ENCODE data around the gene SLC6A20. TPM values are rescaled to one million over a fixed set of nuclear protein-coding genes. Genes with fewer than 3 reads are reported as not detected.

SLC6A20 gene
- total RNA-seq, 1 donor from 2014 or later = not detected

DNA sequence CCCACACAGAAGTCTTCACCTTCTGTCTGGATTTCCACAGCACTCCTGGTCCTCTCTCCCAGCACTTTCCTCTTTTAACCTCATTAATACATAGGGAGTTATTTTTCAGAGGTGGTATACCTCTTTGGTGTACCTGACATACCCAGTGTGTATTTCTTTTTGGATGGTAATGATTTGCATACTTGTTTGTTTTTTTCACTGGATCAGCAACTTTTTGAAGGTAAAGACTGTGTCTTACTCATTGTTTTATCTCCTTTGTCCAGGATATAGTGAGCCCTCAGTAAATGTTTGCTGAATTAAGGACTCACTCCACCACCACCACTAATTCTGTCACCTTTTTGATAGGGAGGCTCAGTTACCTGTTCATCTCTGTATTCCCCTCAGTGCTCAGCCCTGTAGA is 55.1 kb downstream of the SLC6A20 start:
- Histone ChIP-seq H3K4me3 (no peak overlapping the region), H3K27me3 (ENCODE audit: low read depth) (no peaks in the 10 kb centered on the region), H3K4me1 (no peaks in the 10 kb centered on the region), H3K9me3 (replicated peaks) (no peaks in the 10 kb centered on the region), H3K36me3 (peaks cover 93% of the 10 kb centered on the region), H3K27ac (replicated peaks) (no peak overlapping the region)
- TF ChIP-seq, protein P1, sequence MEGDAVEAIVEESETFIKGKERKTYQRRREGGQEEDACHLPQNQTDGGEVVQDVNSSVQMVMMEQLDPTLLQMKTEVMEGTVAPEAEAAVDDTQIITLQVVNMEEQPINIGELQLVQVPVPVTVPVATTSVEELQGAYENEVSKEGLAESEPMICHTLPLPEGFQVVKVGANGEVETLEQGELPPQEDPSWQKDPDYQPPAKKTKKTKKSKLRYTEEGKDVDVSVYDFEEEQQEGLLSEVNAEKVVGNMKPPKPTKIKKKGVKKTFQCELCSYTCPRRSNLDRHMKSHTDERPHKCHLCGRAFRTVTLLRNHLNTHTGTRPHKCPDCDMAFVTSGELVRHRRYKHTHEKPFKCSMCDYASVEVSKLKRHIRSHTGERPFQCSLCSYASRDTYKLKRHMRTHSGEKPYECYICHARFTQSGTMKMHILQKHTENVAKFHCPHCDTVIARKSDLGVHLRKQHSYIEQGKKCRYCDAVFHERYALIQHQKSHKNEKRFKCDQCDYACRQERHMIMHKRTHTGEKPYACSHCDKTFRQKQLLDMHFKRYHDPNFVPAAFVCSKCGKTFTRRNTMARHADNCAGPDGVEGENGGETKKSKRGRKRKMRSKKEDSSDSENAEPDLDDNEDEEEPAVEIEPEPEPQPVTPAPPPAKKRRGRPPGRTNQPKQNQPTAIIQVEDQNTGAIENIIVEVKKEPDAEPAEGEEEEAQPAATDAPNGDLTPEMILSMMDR (IDR thresholded peaks at IDR 0.05; ENCODE audit: borderline replicate concordance) = no peak
- no peak for DNase-seq
- intact Hi-C loops (cut with micrococcal nuclease) = no loop called here

DNA sequence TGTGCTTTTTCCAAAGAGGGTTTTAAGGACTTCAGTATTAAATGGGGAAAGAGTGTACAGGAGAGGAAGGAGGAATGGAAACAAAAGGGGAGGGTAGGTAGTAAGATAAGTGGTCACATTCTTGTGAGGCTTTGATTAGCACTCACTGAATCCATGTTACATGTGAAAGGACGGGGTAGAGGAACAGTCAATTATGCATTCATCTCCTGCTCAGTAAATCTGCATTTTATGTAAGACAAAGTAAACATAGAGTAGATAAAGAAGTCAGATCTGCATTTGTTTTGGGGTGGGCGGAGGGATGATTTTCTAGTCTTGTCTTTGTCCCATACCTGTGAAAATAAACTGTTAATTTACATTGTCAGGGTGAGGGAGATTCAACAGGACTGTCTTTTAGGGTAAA is 56.3 kb downstream of the SLC6A20 start:
- H3K4me1 ChIP-seq = no peaks in the 10 kb centered on the region
- H3K4me3 ChIP-seq = no peak overlapping the region
- H3K9me3 ChIP-seq (replicated peaks) = no peaks in the 10 kb centered on the region
- H3K27me3 ChIP-seq (ENCODE audit: low read depth) = no peaks in the 10 kb centered on the region
- no peak overlapping the region for H3K27ac ChIP-seq (replicated peaks)
- H3K36me3 ChIP-seq = peaks cover 93% of the 10 kb centered on the region
- intact Hi-C loops (cut with micrococcal nuclease) = no loop called here
- TF ChIP-seq, protein P1 (IDR thresholded peaks at IDR 0.05; ENCODE audit: borderline replicate concordance) = no peak
- no peak for DNase-seq

DNA sequence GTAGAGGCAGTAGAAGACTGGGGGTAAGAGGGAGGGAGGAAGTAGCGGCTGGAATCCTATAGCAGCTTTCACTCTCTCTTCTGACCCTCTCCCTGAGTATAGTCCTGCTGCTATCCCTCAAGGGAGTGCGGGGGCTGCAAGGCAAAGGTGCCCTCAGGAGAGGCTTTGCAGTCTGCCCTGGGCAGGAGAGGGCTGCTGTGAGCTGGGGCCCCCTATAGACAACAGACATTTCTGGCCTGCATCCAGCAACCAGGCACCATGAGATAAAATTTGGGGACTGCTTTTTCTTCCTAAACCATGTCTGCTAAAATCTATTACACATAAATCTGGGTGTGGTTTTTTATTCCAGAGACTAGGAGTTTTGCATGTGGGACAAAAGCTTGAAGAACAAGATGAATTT is 59.1 kb downstream of the SLC6A20 start:
- Histone ChIP-seq H3K4me1 (no peaks in the 10 kb centered on the region), H3K27me3 (ENCODE audit: low read depth) (no peaks in the 10 kb centered on the region), H3K9me3 (replicated peaks) (no peaks in the 10 kb centered on the region), H3K36me3 (peaks cover 94% of the 10 kb centered on the region), H3K4me3 (no peak overlapping the region), H3K27ac (replicated peaks) (no peak overlapping the region)
- intact Hi-C loops (cut with micrococcal nuclease) = no loop called here
- TF ChIP-seq, protein P1 (IDR thresholded peaks at IDR 0.05; ENCODE audit: borderline replicate concordance) = no peak
- no peak for DNase-seq

DNA sequence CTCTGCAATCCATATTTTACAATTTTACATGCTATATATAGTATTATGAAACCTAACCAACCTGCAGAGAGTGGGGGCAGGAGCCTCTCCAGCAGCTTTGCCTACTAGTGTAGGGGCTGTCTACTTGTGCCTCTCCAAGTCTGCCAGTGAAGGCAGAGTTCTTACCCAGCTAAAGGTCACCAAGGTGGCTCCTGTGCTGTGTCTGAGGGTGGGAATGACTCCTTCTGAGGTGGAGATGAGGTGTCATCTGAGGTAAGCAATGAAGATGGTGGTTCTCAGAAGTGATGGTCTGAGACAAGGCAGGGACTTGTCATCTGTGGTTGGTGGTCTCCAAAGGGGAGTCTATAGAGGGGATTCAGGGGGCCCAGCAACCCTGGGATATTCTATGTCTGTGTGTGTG is 59.6 kb downstream of the SLC6A20 start:
- no peak for DNase-seq
- no peak overlapping the region for H3K27ac ChIP-seq (replicated peaks)
- no peak overlapping the region for H3K4me3 ChIP-seq
- peaks cover 94% of the 10 kb centered on the region for H3K36me3 ChIP-seq
- H3K9me3 ChIP-seq (replicated peaks) = no peaks in the 10 kb centered on the region
- TF ChIP-seq, protein P1 (IDR thresholded peaks at IDR 0.05; ENCODE audit: borderline replicate concordance) = no peak
- H3K4me1 ChIP-seq = no peaks in the 10 kb centered on the region
- no peaks in the 10 kb centered on the region for H3K27me3 ChIP-seq (ENCODE audit: low read depth)
- intact Hi-C loops (cut with micrococcal nuclease) = no loop called here

DNA sequence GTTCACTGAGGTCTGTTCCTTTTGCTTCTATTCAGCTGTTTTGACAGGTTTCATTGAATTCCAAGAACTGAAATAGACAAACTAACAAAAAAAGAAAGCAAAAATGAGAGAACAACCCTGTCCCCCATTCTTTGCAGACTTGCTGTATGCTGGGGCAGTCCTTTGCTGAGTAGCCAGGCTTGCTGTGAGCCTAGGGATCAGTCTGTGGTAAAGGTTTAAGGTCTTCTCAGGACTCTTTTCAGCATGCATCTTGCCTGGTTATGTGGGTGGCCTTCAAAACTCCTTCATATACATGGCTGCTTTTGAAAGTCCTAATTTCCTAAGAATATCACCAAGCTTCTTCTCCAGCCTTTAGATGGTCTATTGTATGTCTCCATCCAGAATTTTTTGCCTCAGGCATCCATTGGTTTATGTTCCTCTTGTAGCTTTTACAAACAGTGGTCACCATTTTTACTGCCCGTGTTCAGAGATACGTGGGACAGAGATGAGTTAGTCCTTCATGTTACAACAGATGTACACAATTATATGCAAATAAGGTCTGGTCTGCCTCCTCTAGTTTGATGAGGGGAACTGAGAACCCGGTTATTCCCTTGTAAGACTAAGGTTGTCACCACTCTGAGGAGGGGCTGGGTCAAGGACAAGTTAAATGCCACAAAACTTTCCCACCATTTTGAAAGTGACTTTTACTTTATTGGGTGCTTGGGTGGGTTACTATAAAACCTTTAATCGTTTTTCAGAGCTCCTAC is 65.8 kb downstream of the SLC6A20 start:
- intact Hi-C loops (cut with micrococcal nuclease) = no loop called here
- H3K4me1 ChIP-seq = no peaks in the 10 kb centered on the region
- no peak overlapping the region for H3K4me3 ChIP-seq
- H3K27me3 ChIP-seq (ENCODE audit: low read depth) = no peaks in the 10 kb centered on the region
- no peak for DNase-seq
- no peaks in the 10 kb centered on the region for H3K9me3 ChIP-seq (replicated peaks)
- H3K27ac ChIP-seq (replicated peaks) = no peak overlapping the region
- H3K36me3 ChIP-seq = peaks cover 58% of the 10 kb centered on the region
- TF ChIP-seq, protein P1 (IDR thresholded peaks at IDR 0.05; ENCODE audit: borderline replicate concordance) = no peak

Data from left ventricle myocardium inferior (tissue), 1 donor.